ENCODE data around the gene PLOD2. TPM values are rescaled to one million over a fixed set of nuclear protein-coding genes. Genes with fewer than 3 reads are reported as not detected.

PLOD2 gene
- total RNA-seq, result 55.4 and 134 TPM in 2 replicates

DNA sequence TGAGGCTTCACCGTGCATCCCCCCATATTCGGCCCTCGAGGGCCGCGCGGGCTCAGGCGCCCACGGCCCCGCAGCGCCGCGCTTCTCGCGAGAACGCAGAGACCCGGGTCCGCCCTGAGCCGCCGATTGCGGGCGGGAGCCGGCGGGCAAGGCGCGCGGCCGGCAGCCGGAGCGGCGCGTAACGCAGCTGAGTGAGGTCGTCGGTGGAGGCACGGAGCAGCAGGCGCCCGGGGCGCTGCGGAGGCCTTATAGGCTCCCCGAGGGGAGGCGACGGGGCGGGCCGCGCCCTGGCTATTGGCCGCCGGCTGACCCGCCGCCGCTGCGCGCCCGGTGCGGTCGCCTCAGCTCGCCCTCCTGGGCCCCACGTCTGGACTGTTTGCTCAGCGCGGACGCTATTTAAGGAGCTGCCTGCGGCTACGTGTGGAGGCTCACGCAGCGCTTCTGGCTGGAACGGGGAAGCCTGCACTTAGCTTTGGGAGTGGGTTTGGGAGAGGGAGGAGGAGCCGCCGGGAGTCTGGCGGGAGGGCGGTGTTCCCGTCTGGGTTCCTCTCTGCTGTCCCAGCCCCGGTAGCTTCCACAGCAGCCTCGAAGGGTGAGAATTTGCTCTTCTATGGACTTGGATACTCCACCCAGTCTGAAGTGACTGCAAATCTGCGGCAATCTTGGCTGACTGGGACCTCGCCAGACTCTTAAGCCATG is at the start of gene PLOD2:
Gene PLOD2 (minus strand): TSS at position 221 of the 699 bp plus-strand sequence. CDS start 195 bp downstream, at position 26.

Other genes with a start within 250 kb of the PLOD2 start
- 11.0 and 11.4 TPM in 2 replicates for gene PLSCR4, start 89.9 kb upstream of the PLOD2 start, total RNA-seq